Measurements from ENCODE around the gene GKN2.

DNA sequence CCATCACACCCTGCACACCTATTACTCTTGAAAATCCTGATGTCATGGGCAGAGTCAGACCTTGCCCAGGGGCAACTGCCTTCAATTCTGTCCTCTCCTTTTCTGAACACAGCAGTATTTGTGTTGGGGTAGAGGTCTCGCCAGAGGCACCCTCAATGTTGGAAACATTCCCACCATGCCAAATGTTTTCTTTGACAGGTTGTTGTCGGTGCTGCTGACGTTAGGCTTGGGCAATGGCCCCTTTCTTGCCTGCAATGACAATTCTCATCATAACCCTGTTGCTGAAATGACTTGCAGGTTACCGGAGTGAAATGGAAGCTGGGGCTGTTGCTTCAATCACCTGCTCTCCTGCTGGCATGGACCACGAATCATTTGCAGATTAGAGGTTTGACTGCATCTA is 39.6 kb upstream of the GKN2 start:
- TF ChIP-seq, protein P1, sequence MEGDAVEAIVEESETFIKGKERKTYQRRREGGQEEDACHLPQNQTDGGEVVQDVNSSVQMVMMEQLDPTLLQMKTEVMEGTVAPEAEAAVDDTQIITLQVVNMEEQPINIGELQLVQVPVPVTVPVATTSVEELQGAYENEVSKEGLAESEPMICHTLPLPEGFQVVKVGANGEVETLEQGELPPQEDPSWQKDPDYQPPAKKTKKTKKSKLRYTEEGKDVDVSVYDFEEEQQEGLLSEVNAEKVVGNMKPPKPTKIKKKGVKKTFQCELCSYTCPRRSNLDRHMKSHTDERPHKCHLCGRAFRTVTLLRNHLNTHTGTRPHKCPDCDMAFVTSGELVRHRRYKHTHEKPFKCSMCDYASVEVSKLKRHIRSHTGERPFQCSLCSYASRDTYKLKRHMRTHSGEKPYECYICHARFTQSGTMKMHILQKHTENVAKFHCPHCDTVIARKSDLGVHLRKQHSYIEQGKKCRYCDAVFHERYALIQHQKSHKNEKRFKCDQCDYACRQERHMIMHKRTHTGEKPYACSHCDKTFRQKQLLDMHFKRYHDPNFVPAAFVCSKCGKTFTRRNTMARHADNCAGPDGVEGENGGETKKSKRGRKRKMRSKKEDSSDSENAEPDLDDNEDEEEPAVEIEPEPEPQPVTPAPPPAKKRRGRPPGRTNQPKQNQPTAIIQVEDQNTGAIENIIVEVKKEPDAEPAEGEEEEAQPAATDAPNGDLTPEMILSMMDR (conservative IDR thresholded peaks at IDR 0.05; ENCODE audit: low read depth, low read length), result no peak
- no peak for TF ChIP-seq EZH2 (IDR thresholded peaks at IDR 0.05; ENCODE audit: low read length, unreplicated experiment)
- no peak for TF ChIP-seq EZH2phosphoT487 (IDR thresholded peaks at IDR 0.05; ENCODE audit: borderline replicate concordance, low read length)

Data from PC-3 (cell line).